Measurements from ENCODE around the gene SPG7. TPM values are rescaled to one million over a fixed set of nuclear protein-coding genes. Genes with fewer than 3 reads are reported as not detected.

SPG7 gene
- polyA plus RNA-seq, 3 donors: 92.6 to 132 (median 98.7) TPM

DNA sequence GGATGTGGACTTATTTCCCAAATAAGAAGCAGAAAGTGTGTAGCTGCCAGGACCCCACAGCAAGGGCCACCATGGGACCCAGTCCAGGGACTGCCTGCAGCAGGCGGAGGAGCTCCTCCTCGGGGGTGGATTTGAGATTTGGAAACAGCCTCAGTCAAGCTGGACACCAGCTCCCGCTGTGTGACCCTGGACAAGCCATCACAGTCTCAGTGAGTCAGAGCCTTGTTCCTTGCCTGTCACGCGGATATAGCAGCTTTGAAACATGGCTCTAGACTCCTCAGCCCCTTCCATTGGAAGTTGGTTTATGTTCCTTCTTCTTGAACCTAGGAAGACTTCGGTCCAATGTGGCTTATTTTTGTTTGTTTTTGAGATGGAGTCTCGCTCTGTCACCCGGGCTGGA, 92.8 kb downstream of the SPG7 start:
- no peak for DNase-seq (ENCODE audit: extremely low read depth in 1 of 11, low read depth in 9 of 11, low spot score in 4 of 11)

DNA sequence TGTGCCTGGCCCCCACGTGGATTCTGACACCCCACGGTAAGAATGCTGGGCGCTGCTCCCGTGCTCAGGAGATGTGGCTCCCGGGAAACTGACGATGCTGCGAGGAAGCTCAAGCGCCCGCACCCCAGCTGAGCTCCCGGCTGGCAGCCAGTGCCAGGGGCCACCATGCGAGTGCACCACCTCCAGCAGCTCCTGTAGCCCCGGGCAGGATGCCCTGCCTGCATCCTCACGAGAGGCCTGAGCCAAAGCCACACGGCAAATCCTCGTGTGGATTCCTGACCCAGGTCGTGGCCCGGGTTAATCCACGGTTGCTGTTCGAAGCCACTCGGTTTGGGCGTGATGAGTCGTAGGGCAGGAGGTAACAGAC, 93.7 kb downstream of the SPG7 start:
- DNase-seq (ENCODE audit: extremely low read depth in 1 of 11, low read depth in 9 of 11, low spot score in 4 of 11): no peak

DNA sequence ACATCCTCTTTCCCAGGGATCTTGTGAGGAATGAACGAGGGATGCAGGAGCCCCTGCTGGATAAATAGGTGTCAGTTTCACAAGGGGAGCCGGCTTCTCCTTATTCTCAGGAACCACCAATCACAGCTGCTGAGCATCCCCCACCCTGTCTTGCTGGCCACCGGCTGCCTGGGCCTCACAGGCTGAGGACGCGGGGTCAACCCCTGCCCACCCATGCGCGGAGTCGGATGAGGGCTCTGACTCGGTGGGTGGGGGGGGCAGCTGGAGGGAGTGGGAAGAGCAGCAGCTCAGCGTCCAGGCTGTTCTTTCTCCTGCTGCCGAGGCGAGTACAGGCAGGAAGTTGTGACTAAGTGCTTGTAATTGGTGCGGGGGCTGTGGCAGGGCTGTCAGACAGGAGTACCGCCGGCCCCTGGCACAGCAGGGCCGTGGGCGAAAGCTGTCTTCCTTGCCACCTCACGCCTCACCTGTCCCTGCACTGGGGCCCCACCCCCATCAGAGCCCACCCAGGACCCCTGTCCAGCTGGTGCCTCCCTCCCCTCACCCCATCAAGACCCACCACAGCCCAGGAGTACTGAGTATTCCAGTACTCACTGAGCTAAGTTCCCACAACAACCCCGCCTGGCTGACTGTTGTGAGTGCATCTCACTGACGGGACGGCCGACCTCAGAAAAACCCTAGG, 94.2 kb downstream of the SPG7 start:
- peak in 10 of 11 donors; percentile 48 to 92 (median 86) for DNase-seq (ENCODE audit: extremely low read depth in 1 of 11, low read depth in 9 of 11, low spot score in 4 of 11)

DNA sequence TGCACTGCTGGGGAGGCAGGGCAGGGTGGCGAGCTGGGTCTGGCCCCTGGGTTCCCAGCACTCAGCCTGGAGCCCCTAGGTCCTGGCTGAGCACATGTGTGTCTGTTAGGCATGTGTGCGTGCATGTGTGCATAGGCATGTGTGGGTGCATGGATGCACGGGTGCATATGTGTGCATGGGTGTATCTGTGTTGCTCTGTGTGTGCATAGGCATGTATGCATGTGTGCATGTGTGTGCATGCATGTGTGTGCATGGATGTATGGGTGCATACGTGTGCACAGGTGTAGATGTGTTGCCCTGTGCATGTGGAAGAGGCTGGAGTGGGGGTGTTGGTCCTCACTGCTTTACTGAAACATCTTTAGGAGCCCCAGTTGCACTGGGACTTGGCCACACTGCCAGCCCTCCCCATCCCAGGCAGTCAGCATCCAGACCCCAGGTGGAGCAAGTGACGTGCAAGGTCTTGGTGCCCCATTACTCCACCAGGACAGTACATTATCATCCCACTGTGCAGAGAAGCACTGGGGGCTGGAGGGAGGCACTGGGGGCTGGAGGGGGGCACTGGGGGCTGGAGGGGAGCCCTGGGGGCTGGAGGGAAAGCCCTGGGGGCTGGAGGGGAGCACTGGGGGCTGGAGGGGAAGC, 94.9 kb downstream of the SPG7 start:
- DNase-seq (ENCODE audit: extremely low read depth in 1 of 11, low read depth in 9 of 11, low spot score in 4 of 11): no peak

DNA sequence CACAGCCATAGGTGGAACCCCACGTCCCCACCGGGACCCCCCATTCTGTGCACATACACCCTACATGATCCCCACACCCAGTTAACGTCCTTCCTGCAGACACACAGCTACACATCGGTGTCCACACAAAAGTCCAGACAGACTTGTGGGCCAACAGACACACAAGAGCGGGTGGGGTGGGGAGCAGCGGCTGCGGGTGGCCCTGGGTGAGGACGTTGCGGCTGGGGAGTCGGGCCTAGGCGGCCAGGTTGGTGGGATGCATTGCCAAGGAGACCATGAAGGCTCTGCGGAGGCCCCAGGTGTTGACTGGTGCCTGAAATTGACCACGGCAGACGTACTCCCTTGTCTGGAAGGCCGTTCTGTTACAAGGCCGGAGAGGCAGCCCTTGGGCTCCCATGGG, 96.6 kb downstream of the SPG7 start:
- DNase-seq (ENCODE audit: extremely low read depth in 1 of 11, low read depth in 9 of 11, low spot score in 4 of 11): no peak

DNA sequence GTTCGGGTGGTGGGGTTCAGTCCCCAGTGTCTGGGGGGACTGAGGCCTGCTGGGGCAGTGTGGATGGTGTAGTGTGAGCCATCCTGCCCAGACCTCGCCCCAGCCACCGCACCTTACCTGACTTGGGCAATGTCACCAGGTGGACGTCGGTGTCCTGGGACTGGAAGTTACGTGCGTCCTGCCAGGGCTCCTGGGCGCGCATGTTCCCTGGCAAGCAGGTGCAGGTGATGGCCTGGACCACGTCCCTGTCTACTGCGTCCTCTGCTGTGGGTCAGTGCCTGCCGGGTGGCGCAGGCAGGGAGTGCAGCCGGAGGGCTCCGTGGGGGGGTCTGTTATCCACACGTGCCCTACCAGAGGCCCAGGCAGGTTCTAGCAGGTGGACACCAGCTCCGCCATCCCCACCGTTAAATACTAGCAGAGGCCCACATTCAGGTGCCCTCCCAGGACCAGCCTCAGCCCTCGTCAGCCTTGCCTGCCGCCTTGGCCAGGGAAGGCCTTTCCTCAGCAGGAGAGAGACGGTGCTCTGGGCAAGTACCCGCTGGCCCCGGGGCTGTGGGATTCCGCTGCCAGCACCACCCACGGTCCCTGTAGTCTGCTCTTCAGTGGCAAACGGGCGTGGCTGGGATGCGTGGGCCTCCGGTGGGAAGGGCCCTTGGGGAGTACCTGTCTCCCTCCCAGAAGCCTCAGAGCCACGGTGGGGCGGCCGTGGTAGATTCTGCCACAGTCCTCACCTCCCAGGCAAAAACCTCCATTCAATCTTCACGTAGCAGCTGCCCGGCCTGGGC, 97.2 kb downstream of the SPG7 start:
- DNase-seq (ENCODE audit: extremely low read depth in 1 of 11, low read depth in 9 of 11, low spot score in 4 of 11): no peak

DNA sequence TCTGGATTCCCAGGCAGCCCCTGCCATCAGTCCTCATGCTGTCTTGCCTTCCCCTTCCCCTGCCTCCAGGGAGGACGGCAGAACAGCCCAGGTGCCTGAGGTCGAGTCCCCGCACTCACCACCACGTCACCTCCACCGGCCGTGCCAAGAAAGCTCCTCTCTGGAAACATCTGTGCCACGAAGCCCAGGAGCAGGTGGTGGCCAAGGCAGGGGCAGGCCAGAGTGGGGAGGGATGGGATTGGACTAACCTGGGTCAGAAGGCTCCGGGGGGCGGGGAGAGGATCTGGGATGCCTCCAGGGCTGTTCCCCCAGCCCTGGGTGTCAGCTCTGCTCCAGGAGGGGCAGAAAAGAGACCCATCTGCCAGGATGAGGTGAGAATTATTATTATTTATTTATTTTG, 97.8 kb downstream of the SPG7 start:
- DNase-seq (ENCODE audit: extremely low read depth in 1 of 11, low read depth in 9 of 11, low spot score in 4 of 11): no peak

Other genes starting within 250 kb of the SPG7 start
- gene ANKRD11, start 17.8 kb upstream of the SPG7 start, polyA plus RNA-seq (ENCODE audit: insufficient read length in 3 of 3): 100 to 1,000 TPM in 2 of 3 donors, 10 to 100 TPM in 1; 98.3 to 127 (median 111) TPM
- gene RPL13, start 52.3 kb downstream of the SPG7 start, polyA plus RNA-seq (ENCODE audit: insufficient read length in 3 of 3): 1,000 to 10,000 TPM; 1,503 to 2,429 (median 2,392) TPM
- gene CPNE7, start 67.4 kb downstream of the SPG7 start, polyA plus RNA-seq (ENCODE audit: insufficient read length in 3 of 3): 1 to 10 TPM; 6.6 to 7.7 (median 6.8) TPM
- gene DPEP1, start 105.2 kb downstream of the SPG7 start, polyA plus RNA-seq (ENCODE audit: insufficient read length in 3 of 3): 10 to 100 TPM; 28.6 to 62.6 (median 43.9) TPM
- gene CHMP1A, start 149.3 kb downstream of the SPG7 start, polyA plus RNA-seq (ENCODE audit: insufficient read length in 3 of 3): 10 to 100 TPM; 60.4 to 83.1 (median 79.7) TPM
- 10 to 100 TPM; 16.5 to 17.2 (median 16.6) TPM for gene SPATA33, start 149.4 kb downstream of the SPG7 start, polyA plus RNA-seq (ENCODE audit: insufficient read length in 3 of 3)
- gene CDK10, start 178.3 kb downstream of the SPG7 start, polyA plus RNA-seq (ENCODE audit: insufficient read length in 3 of 3): 100 to 1,000 TPM in 2 of 3 donors, 10 to 100 TPM in 1; 90.3 to 167 (median 127) TPM
- 10 to 100 TPM in 1 of 3 donors, 1 to 10 TPM in 2; 5.2 to 11.2 (median 8.2) TPM for gene SPATA2L, start 193.3 kb downstream of the SPG7 start, polyA plus RNA-seq (ENCODE audit: insufficient read length in 3 of 3)
- gene VPS9D1, start 212.5 kb downstream of the SPG7 start, polyA plus RNA-seq (ENCODE audit: insufficient read length in 3 of 3): 10 to 100 TPM; 10.2 to 16.5 (median 13.1) TPM
- gene ZNF276, start 213.1 kb downstream of the SPG7 start, polyA plus RNA-seq (ENCODE audit: insufficient read length in 3 of 3): 10 to 100 TPM; 24.3 to 34.7 (median 29.5) TPM